Keratinocyte (primary cell): ENCODE measurements around the gene FHIT.

Experiments used
- CTCF ChIP-seq, 3 experiments: IDR thresholded peaks in 1 of 3; conservative IDR thresholded peaks in 1 of 3; optimal IDR thresholded peaks in 1 of 3; 2 replicates in 2 of 3; 3 replicates in 1 of 3; pipeline versions ENCODE3 to v1.5.1; 2011; ENCODE audit warnings: low read length in 3 of 3, mild to moderate bottlenecking in 3 of 3, moderate library complexity in 2 of 3, control low read depth in 1 of 3, inconsistent platforms in 1 of 3; ENCODE audit not compliant: insufficient read depth in 2 of 3; ENCODE audit errors: extremely low read depth in 1 of 3
- EZH2 ChIP-seq: IDR thresholded peaks from one replicate; pipeline ENCODE4 v1.6.1; 2012; ENCODE audit warnings: inconsistent platforms, mild to moderate bottlenecking, low read length, moderate library complexity

GRCh38 chr3:60855250-60855649 lies 396.0 kb downstream of the FHIT start:
- no peak for TF ChIP-seq CTCF (optimal IDR thresholded peaks at IDR 0.05 in 1 of 3, IDR thresholded peaks at IDR 0.05 in 1 of 3, conservative IDR thresholded peaks at IDR 0.05 in 1 of 3; ENCODE audit: extremely low read depth in 1 of 3, insufficient read depth in 2 of 3, low read length in 3 of 3)
- no peak for TF ChIP-seq EZH2
